GM18499 (cell line): ENCODE results near the gene DAP.

Source experiments
- ATAC-seq: cut with Tn5 transposase; IDR thresholded peaks from one replicate; pipeline ENCODE4 v1.9.1; 2021; ENCODE audit warnings: moderate number of reproducible peaks; ENCODE audit not compliant: insufficient read depth, unreplicated experiment

DAP gene

GRCh38 chr5:10712574-10713366, 48.3 kb downstream of the DAP start:
- ATAC-seq = peak; percentile 96

DNA sequence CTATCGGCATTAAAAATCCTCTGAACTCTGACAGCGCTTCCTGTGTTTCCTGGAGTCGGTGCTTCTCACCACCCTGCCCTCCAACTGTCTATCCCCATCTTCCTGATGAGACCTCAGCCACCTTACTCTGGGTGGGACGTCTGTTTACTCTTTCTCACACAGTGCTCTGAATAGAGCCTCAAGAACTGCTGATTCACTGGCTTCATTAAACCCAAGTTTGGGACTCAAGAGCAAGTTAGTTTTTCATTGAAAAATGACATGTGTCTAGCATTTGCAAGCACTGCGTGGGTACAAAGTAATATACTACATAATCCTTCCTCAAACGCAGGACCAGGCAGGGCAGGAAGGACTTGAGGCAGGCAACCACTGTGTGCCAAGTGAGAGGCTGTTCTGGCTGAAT, 49.5 kb downstream of the DAP start:
- no peak for ATAC-seq

DNA sequence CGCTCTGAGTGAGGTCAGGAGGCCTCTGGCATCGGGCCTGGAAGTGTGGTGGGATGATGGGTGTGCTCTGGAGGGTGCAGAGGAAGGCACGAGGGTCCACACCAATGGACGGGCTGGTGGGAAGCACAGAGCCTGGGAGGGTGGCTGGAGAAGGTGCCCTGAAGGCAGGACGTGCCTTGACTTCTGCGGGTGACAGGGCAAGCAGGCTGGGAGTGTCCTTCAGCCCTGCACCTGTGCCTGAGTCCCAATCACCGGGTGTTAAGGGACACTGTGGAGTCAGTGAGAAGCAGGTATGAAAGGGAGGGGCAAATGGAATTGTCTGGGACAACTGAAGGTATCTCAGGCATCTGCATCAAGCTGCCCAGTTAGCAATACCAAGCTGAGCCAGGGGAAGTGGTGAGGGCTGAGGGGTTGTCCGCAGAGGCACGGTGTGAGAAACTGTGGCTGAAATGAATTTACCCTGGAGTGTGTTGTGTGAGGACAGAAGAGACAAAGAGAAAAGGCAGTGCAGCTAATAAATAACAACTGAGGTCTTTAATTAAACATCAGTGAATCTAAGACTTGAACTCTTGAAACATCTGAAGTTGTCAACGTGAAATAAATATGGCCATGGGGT, 50.4 kb downstream of the DAP start:
- ATAC-seq = no peak

- no peak for ATAC-seq
Measured at GRCh38 chr5:10709933-10710332, 51.1 kb downstream of the DAP start.

DNA sequence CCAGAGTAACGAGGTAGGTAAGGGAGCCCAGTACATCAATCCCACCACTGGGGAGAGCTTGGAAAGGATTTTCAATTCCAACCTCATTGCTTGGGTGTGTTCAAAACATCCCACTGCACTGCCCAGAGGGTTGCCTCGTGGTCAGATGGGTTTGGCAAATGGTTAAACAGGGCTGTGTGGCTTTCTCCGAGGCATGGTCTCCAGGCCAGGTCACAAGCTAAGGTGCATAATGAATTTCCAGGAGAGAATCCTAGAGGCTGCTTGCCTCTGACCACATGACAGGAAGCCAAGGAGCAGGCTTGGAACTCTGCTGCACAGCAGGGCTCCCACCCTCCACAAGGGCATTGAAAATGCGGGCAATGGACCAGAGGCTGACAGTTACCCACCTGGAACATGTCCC, 51.6 kb downstream of the DAP start:
- no peak for ATAC-seq

GRCh38 chr5:10708189-10708944, 52.7 kb downstream of the DAP start:
- ATAC-seq = no peak

DNA sequence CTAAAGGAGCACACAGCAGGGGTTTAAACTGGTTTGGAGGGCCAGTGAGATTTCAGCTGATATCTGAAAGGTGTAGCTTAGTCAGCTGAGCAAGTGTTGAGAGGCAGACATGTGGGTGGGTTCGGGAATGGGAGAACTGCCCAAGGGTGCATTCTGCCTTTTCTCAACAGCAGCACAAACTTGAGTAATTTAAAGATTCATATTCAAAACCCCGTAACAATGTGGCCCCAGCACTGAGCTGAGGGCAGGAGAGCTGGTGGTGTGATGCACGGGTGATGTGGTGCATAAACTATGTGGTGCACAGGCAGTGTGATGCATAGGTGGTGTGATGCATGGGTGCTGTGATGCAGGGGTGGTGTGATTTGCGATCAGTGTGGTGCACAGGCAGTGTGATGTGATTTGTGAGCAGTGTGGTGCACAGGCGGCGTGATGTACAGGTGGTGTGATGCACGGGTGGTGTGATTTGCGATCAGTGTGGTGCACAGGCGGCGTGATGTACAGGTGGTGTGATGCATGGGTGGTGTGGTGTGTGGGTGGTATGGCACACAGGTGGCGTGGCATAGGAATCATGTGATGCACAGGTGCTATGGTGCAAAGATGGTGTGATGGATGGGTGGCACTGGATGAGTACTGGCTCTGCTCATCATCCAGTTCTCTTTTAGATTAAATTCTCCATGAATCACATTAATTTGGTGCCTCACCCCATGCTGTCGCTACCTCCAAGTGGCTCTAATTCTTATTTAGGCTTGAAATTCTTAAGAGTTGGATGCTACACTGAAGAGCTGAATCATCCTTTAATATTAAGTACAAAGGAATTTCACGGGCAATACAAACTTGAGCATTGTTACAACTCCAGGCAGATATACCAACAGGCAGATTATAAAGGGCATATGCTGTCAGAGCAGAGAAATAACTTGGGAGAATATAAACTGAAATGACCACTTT, 53.6 kb downstream of the DAP start:
- ATAC-seq = no peak

GRCh38 chr5:10706326-10706725, 54.7 kb downstream of the DAP start:
- ATAC-seq = no peak

DNA sequence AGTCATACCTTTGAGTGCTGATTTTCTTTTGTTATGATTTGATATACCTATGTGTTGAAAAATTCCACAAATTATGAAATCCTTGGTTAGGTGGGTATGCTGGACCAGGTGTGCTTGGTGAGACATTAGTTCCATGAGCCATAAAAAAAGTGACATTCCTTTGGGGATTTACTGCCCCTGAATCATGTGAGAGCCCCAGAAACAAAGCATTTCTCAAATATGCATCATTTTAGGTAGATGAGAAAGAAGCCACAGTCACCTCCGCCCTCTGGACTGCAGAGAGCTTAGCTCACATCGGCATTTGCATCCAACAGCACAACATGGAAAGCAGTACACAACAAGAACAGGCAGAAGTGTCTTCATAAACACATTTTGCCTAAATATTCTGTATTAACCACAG, 55.3 kb downstream of the DAP start:
- no peak for ATAC-seq

GRCh38 chr5:10704949-10705621, 55.9 kb downstream of the DAP start:
- no peak for ATAC-seq

- ATAC-seq = no peak
Measured at GRCh38 chr5:10703676-10704075, 57.4 kb downstream of the DAP start.

- ATAC-seq = no peak
Measured at GRCh38 chr5:10702911-10703491, 58.0 kb downstream of the DAP start.

- ATAC-seq = no peak
Measured at GRCh38 chr5:10702040-10702629, 58.9 kb downstream of the DAP start.

GRCh38 chr5:10701567-10702039, 59.4 kb downstream of the DAP start:
- no peak for ATAC-seq

- no peak for ATAC-seq
Measured at GRCh38 chr5:10700516-10700915, 60.5 kb downstream of the DAP start.

- ATAC-seq = peak; percentile 57
Measured at GRCh38 chr5:10699987-10700386, 61.0 kb downstream of the DAP start.

DNA sequence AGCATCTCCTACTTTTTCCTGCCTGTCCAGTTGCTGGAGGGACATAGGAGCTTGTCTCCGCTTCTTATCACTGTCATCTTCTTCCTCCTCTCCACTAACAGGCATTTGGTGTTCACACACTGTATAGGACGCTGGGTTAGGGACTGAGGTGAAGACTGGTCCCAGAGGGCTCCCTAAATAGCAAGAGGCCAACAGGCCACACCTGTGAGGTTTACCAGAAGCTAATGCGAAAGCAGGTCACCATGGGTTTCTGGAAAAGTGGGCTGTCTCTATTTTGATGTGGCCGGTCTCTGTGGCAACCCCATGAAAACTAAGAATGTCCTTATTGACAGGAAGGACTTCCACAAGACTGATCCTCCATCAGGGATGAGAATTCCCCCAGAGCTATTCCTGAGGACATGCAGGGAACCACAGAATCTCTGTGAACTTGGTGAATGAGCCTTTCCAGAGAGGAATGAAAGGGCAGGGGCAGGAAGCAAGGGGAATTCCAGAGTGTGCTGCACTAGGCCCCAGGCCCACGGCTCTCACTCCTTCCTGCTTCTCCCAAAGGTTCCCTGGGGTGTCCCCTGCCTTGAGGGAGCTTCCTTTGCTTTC, 61.7 kb downstream of the DAP start:
- peak; percentile 32 for ATAC-seq

DNA sequence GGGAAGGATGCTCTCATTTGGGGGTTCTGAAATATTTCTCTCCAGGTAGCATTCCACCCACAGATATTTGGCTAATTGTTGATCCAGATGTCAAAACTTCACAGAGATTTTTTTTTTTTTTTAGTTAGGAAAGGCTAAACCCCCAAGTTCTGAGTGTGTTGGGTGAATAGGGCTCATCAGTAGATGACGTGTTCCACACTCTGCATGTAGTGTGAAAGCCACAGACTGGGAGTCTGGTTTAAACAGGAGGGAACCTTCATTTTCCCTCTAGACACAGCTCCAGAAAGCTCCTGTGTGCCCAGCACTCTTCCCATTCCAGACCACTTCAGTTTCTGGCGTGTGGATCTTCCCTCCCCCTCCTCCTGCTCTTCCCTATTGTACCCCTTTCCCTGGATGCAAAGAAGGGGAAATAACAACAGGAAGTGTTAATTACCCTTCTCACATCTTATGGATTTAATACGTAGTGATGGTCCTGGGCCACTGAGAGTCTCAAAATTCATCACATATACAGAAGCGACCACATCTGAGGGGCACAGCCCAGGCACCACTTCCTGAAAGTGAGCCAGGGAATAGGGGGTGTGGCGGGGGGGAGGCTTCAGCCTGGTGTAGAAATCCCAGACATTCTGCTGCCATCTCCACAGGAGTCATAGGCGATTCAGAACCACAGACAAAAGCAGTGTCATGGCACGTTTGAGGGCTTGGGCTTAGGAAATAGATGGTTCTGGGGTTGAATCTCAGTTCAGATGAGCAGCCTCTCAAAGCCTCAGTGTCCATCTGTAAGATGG, 65.1 kb downstream of the DAP start:
- no peak for ATAC-seq
